Vagina (tissue), 2 donors: ENCODE data around the gene GBX1.

ENCODE experiments used
- CTCF ChIP-seq, 3 experiments: fragments of 450-650 bp in 2 of 3; fragments of 200-600 bp in 1 of 3; sonication (generic) in 1 of 3; IDR thresholded peaks; one replicate each; pipeline ENCODE4 v1.5.1; 2017 to 2019; ENCODE audit warnings: antibody characterized with exemption in 3 of 3, mild to moderate bottlenecking in 2 of 3, moderate library complexity in 2 of 3
- POLR2A ChIP-seq, 2 donors: fragments of 450-650 bp; IDR thresholded peaks; one replicate each; pipeline ENCODE4 v1.6.1; 2017; ENCODE audit warnings: antibody characterized with exemption in 2 of 2, mild to moderate bottlenecking in 2 of 2, moderate library complexity in 2 of 2

- TF ChIP-seq CTCF (IDR thresholded peaks at IDR 0.05) = no peak
- TF ChIP-seq POLR2A (IDR thresholded peaks at IDR 0.05) = no peak
Measured at GRCh38 chr7:151120896-151121295, 46.6 kb downstream of the GBX1 start.
